Activated gamma-delta T cell (primary cell): Measurements from ENCODE around the gene MEGF9.
"Not testable (repeated sequence)": the region's sequence is repeated elsewhere in the genome, so short reads cannot be mapped to it uniquely, and the experiment has no call there.

ENCODE experiments used
- DNase-seq: peaks from one replicate; lab custom pipeline; 2025; lab: John Stamatoyannopoulos, UW

Gene MEGF9

GRCh38 chr9:120572472-120572871, 141.8 kb downstream of the MEGF9 start:
- DNase-seq: no peak

GRCh38 chr9:120571443-120572257, 142.6 kb downstream of the MEGF9 start:
- DNase-seq: no peak

DNA sequence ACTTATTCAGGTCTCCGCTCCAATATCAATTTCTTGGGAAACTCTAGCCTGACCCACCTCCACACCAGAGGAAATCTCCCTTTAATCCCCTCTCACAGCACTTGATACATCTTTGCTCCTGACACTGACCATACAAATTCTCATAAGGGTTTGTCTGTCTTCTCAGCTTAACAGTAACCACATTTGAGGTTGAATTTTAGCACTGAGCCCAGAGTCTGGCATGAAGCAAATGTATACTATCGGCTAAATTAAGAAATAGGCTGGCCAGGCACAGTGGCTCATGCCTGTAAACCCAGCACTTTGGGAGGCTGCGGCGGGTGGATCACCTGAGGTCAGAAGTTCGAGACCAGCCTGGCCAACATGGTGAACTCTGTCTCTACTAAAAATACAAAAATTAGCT, 144.0 kb downstream of the MEGF9 start:
- no peak for DNase-seq

GRCh38 chr9:120569556-120569955, 144.7 kb downstream of the MEGF9 start:
- DNase-seq: no peak

DNA sequence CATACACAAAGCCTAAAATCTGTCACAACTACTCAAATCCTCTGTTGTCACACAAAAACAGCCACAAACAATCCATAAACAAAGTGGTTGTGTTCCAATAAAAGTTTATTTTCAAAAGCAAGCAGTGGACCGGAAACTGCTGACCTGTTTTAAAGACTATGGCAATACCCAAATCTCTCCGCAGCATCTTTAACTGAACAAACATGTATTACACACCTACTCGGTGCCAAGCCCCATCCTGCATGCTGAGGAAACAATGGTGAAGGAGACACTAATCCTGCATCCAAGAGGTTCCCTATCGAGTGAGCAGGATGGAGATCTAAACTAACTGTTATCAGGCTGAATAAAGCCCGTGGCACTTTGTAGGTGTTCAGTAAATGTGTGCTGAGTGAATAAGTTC, 145.5 kb downstream of the MEGF9 start:
- no peak for DNase-seq

GRCh38 chr9:120567874-120568273, 146.4 kb downstream of the MEGF9 start:
- no peak for DNase-seq

DNA sequence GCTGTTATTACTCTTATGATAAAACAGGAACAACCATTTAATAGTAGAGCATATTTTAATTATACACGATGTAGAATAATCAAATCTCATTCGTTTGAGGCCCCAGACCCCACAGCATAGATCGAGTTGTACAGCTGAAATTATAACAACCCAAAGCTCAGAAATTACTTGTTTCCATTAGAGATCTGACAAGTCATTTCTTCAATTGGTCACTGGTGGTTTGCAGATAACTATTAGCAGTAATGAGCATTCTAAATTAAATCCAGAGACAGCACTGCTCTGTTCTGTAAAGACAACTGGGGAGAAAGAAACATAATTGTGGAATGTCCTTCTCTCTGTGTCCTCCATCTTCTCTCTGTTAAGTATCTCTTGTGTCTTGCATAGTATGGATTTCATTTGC, 147.2 kb downstream of the MEGF9 start:
- DNase-seq: no peak

GRCh38 chr9:120564589-120564988, 149.7 kb downstream of the MEGF9 start:
- no peak for DNase-seq

DNA sequence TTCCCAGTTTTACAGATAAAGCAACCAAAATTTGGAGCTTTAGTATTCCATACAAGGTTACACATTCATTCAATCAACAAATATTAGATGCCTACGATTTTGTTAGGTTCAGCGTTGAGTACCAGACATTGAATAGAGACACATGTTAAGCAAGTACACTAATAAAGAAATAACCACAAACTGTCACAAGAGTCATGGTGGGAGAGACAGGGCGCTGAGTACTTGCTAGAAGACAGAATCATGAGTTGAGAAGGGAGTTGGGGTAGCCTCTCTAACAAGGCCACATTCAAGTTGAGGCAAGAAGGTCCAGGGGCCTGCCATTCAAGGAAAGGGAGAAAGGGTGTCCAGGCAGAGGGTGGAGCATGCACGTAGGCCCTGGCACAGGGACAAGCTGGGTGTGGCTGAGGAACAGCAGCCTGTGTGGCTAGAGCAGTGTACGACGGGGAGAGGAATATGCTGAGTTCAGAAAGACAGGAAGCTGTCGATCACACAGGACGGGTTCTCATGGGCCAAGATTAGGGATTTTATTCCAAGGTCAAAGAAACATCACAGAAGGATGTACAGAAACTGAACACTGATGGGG, 151.3 kb downstream of the MEGF9 start:
- DNase-seq: no peak

DNA sequence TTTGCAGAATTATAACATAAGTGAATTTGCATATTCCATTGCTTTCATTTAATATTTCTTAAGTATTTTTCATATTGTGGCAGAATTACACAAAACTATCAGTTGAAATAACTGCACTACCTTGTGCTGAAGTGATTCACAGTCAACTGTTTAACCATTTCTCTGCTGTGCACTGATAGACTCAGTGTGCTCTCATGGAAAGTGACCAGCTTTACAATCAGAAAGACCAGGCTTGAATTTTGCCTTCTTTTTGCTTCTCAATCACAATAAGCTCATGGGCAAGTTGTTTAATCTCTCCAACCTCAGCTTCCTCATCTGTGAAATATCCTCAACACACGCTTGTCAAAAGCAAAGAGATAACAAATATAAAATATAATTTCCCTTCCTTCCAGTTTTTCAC, 152.6 kb downstream of the MEGF9 start:
- DNase-seq: no peak

- no peak for DNase-seq
Measured at GRCh38 chr9:120559546-120559945, 154.7 kb downstream of the MEGF9 start.

DNA sequence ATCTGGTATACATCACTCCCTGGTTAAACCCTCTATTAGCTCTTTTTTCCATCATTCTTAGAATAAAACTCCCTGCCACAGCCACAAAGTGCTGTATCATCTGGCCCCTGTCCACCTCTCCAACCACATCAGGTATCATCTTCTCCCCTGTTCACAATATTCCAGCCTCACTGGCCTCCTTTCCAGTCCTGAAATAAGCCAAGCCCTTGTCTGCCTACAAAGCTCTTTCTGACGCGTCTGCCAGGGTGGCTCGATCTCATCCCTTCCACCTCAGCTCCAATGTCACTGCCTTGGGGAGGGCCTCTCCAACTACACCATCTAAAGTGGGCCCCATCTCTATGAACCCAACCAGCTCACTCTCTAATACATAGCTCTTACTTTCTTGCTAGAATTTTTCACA, 155.8 kb downstream of the MEGF9 start:
- DNase-seq: no peak

- DNase-seq: no peak
Measured at GRCh38 chr9:120557205-120557604, 157.1 kb downstream of the MEGF9 start.

DNA sequence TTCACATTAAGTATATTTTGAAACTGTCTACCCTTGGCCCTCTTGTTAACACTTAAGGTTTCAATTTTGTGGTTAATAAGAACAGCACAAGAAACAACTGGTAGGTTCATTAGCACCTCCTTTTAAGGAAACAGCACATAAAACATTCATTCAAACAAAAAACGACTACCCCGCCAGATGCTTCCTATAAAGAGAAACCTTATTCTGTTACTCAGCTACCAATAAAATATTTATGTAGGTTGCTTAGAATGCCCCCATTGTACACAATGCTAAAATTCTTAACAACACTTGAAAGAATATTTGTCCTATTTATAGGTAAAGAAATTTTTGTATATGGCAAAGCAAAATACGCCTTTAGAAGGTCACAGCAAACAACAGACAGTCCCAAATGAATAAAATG, 157.5 kb downstream of the MEGF9 start:
- DNase-seq: no peak

DNA sequence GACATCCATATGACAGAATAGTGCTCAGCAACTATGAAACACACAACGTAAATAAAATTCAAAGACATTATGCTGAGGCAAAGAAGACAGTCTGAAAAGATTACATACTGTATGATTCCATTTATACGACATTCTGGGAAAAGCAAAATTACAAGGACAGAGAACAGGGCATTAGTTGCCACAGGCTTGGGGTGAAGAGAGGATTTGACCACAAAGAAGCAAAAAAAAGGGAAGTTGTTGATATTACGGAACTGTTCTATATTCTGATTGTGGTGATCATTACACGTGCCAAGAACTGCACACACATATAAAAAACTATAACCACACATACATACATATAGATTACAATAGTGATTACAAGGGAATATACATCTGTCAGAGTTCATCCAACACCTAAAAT, 158.4 kb downstream of the MEGF9 start:
- DNase-seq: no peak

GRCh38 chr9:120552210-120552704, 162.0 kb downstream of the MEGF9 start:
- not testable (repeated sequence) for DNase-seq
